ENCODE results near the gene CUL9. TPM values are rescaled to one million over a fixed set of nuclear protein-coding genes. Genes with fewer than 3 reads are reported as not detected.

CUL9 gene
- total RNA-seq, 1 experiment from 2014 or later: 15.2 TPM

GRCh38 chr6:43146261-43146660 lies 35.7 kb upstream of the CUL9 start:
- H4K20me1 ChIP-seq (ENCODE audit: control insufficient read depth, insufficient read depth, insufficient read length): no peaks in the 10 kb centered on the region
- WGBS (ENCODE audit: extremely low coverage, insufficient read length, low lambda C conversion rate): no CpG with 5 or more reads among the region's 3 CpGs

More at GRCh38 chr6:43146261-43146660, 35.7 kb upstream of the CUL9 start:
- no peak overlapping the region for H3K4me2 ChIP-seq (ENCODE audit: insufficient read depth, insufficient read length, low read length)
- no peak overlapping the region for H3K27ac ChIP-seq (ENCODE audit: insufficient read length, low read depth, low read length)
- Mint-ChIP-seq H3K27ac (no peak overlapping the region), H3K27me3 (ENCODE audit: low read depth) (no peaks in the 10 kb centered on the region), H3K9me3 (no peaks in the 10 kb centered on the region), H3K4me1 (peaks cover 10% of the 10 kb centered on the region in 2 experiments), H3K36me3 (ENCODE audit: insufficient read depth in 1 of 3, low read depth in 3 of 3) (peaks cover 10 to 36% (median 29%) of the 10 kb centered on the region in 3 experiments), H3K4me3 (no peak overlapping the region)
- no peak overlapping the region for H3K4ac ChIP-seq (ENCODE audit: low read depth, low read length)
- no peak for TF ChIP-seq CTCF (conservative IDR thresholded peaks at IDR 0.05)
- no peak overlapping the region for H4K8ac ChIP-seq (replicated peaks; ENCODE audit: insufficient read length, low read depth, low read length)
- no peak overlapping the region for H2BK120ac ChIP-seq (ENCODE audit: low read depth, low read length, poor library complexity, severe bottlenecking)
- no peak overlapping the region for H3K14ac ChIP-seq (ENCODE audit: insufficient read depth, low read length)
- H4K5ac ChIP-seq (ENCODE audit: insufficient read length, low read depth, low read length): no peak overlapping the region
- no peaks in the 10 kb centered on the region for H3K27me3 ChIP-seq (ENCODE audit: insufficient read depth, low read length)
- H2AK5ac ChIP-seq (ENCODE audit: insufficient read length, low read length): no peak overlapping the region
- H3K23me2 ChIP-seq (ENCODE audit: insufficient read length, low read depth, low read length, poor library complexity, severe bottlenecking): no peaks in the 10 kb centered on the region
- H3K9ac ChIP-seq (ENCODE audit: extremely low read depth, insufficient read length, low read length): no peak overlapping the region
- no peaks in the 10 kb centered on the region for H3K9me3 ChIP-seq (ENCODE audit: control insufficient read depth, low read depth, low read length)
- no peaks in the 10 kb centered on the region for H3K79me1 ChIP-seq (ENCODE audit: insufficient read depth, low read depth, low read length, poor library complexity, severe bottlenecking)
- no peaks in the 10 kb centered on the region for H3K79me2 ChIP-seq (ENCODE audit: insufficient read depth, low read length)
- H3K56ac ChIP-seq (ENCODE audit: insufficient read length, low read depth, low read length): no peak overlapping the region
- no peak overlapping the region for H4K91ac ChIP-seq (ENCODE audit: insufficient read length, low read depth, low read length)
- no peak overlapping the region for H2BK12ac ChIP-seq (ENCODE audit: insufficient read length, low read depth, low read length)
- H3K23ac ChIP-seq (ENCODE audit: insufficient read length, low read depth, low read length): no peak overlapping the region
- H2BK15ac ChIP-seq (ENCODE audit: low read depth, low read length): no peak overlapping the region
- H3K18ac ChIP-seq (ENCODE audit: insufficient read length, low read depth, low read length): no peak overlapping the region
- no peak for DNase-seq
- no peak overlapping the region for H2AFZ ChIP-seq (ENCODE audit: low read length)
- no peak overlapping the region for H2BK5ac ChIP-seq (ENCODE audit: insufficient read length, low read length)
- no peaks in the 10 kb centered on the region for H3K4me1 ChIP-seq (ENCODE audit: insufficient read depth, low read length)
- no peak overlapping the region for H2BK20ac ChIP-seq (ENCODE audit: low read depth, low read length, poor library complexity, severe bottlenecking)
- no peak overlapping the region for H3T11ph ChIP-seq (ENCODE audit: low read length)
